Urinary bladder (tissue), 4 donors: ENCODE results near the gene ARNT2. TPM values are rescaled to one million over a fixed set of nuclear protein-coding genes. Genes with fewer than 3 reads are reported as not detected.

ENCODE experiments used
- DNase-seq: peaks from one replicate; pipeline ENCODE4 v3.0.0-alpha.2; 2015; ENCODE audit errors: extremely low spot score
- H3K27ac ChIP-seq: one replicate; pipeline ENCODE4 v1.5.1; 2013; ENCODE audit warnings: low read depth, mild to moderate bottlenecking, moderate library complexity
- H3K36me3 ChIP-seq: one replicate; pipeline ENCODE4 v1.6.1; 2013; ENCODE audit warnings: mild to moderate bottlenecking, moderate library complexity; ENCODE audit not compliant: insufficient read depth
- H3K4me1 ChIP-seq: one replicate; pipeline ENCODE4 v1.6.1; 2013; ENCODE audit warnings: mild to moderate bottlenecking, moderate library complexity; ENCODE audit not compliant: insufficient read depth
- H3K4me3 ChIP-seq: one replicate; pipeline ENCODE4 v1.5.1; 2013; ENCODE audit warnings: low read depth, low read length
- WGBS: extraction: QIAGEN DNeasy Blood & Tissue Kit; methylation state at CpG from one replicate; pipeline ENCODE4 v1.1.7; 2013; 5-methylcytosine and 5-hydroxymethylcytosine counted together
- polyA plus RNA-seq: library from polyadenylated mRNA; stranded (reverse); fragments of 200-250 nt; gene quantifications from one replicate; pipeline ENCODE4 v1.2.3, GENCODE V29; 2013
- total RNA-seq: library from RNA; depleted of rRNA; stranded (reverse); fragments of >200 nt; gene quantifications from one replicate; pipeline ENCODE4 v1.2.3, GENCODE V29; 2014
- donor health status: healthy with polysubstance abuse.
- donor health status: healthy.

ARNT2 gene
- total and polyA plus RNA-seq, 2 donors: 6.3 to 9.7 TPM

DNA sequence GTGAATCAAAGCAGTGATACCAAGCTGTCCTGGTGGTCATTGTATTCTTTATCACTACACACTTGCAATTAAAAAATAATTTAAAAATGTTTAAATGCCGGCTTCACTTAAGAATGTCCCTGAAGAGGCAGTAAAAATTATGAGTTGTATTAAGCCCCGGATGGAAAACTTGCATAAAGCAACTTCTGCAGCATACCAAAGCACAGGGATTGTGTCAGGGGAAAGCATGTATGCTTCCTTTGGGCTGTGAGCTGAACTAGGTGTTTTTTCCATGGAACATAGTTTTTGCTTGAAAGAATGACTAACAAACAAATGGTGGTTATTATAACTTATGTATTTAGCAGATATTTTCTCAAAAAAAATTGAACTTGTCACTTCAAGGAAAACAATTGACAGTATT is 143.1 kb downstream of the ARNT2 start:
- Histone ChIP-seq H3K4me3 (no peak overlapping the region), H3K36me3 (no peaks in the 10 kb centered on the region), H3K27ac (no peak overlapping the region), H3K4me1 (no peaks in the 10 kb centered on the region)
- WGBS: 66% methylated on average over 2 of the region's 2 CpGs
- DNase-seq: no peak

DNA sequence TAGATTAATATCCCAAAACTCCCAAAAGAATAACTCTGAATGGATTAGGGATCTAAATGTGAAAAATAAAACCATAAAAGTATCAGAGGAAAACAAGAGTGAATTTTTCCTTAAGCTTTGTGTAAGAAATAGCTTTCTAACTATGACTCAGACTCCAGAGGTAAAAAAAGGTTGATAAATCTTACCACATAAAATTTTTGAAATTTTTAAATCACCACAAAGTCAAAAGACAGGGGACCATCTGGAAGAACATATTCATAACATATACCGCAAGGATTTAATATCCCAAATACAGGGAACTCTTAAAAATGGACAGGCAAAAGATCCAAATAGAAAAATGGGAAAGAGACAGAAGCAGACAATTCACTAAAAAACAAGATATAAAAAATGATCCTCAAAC is 145.0 kb downstream of the ARNT2 start:
- Histone ChIP-seq H3K36me3 (no peaks in the 10 kb centered on the region), H3K4me1 (no peaks in the 10 kb centered on the region), H3K27ac (no peak overlapping the region), H3K4me3 (no peak overlapping the region)
- DNase-seq: no peak
- 85% methylated on average over 1 of the region's 1 CpG for WGBS

DNA sequence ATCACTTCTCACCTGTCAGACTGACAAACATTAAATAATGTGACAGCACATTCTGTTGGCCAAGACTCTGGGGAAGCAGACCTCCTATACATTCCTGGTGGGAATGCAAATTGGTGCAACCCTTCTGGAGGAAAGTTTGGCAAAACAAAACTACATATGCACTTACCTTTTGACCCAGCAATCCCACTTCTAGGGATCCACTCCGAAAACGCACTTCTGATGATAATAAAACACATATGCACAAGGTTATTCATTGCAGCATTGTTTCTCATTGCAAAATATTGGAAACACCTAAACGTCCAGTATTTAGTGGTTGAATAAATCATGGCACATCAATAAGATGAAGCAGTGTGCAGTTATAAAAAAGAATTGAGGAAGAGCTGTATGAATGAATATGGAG is 145.5 kb downstream of the ARNT2 start:
- no peaks in the 10 kb centered on the region for H3K4me1 ChIP-seq
- DNase-seq: no peak
- 77% methylated on average over 3 of the region's 3 CpGs for WGBS
- no peak overlapping the region for H3K27ac ChIP-seq
- H3K4me3 ChIP-seq: no peak overlapping the region
- no peaks in the 10 kb centered on the region for H3K36me3 ChIP-seq

DNA sequence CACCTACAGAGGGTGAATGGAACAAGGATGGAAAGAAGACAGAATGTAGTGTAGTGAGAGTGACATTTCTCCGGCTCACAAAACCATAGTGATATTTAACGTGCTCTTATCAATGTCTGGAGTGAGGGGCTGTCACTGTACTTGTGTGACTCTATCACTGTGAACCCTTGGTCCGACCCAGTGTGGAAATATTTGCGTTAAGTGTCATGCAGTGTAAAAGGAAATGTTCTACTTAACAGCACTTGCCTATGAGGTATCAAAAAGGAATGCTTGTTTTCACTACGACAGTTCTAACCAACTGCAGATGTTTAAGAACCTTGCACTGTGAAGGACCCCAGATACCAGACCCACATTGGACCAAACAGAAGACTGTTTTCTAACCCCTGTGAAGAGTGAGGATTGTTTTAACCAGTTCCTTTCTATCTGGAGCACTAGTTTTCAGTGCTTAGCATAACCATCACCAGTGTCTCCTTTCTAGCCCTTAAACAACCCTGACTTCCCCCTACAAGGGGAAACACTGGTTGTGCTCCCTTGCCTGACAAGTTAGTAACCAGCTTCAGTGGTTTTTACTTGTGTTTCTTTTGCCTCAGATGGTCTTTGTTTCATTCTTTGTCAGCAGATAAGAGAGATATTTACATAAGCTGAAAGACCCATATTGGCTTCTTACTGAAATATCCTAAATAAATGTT is 146.2 kb downstream of the ARNT2 start:
- WGBS: 34% methylated on average over 5 of the region's 5 CpGs
- H3K27ac ChIP-seq: no peak overlapping the region
- no peak for DNase-seq

DNA sequence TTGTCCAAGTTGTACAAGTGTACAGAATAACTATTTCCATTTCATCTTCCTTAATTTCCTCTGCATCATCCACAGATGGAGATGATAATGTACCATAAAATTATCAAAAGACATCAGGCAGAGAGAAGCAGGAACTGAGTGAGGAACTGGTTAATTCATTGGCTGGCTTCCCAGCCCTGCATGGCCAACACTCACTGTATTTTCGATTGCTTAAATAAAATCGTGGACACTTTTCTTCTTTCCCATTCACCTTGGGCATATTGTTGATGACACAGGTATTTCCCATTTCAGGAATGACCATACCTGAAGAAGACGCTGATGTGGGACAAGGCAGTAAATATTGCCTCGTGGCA is 146.7 kb downstream of the ARNT2 start:
- Histone ChIP-seq H3K4me1 (no peaks in the 10 kb centered on the region), H3K4me3 (no peak overlapping the region), H3K27ac (no peak overlapping the region), H3K36me3 (no peaks in the 10 kb centered on the region)
- DNase-seq: no peak
- 46% methylated on average over 4 of the region's 4 CpGs for WGBS

More for the DNA sequence above, 146.2 kb downstream of the ARNT2 start:
- Histone ChIP-seq H3K36me3 (no peaks in the 10 kb centered on the region), H3K4me1 (no peaks in the 10 kb centered on the region), H3K4me3 (no peak overlapping the region)

DNA sequence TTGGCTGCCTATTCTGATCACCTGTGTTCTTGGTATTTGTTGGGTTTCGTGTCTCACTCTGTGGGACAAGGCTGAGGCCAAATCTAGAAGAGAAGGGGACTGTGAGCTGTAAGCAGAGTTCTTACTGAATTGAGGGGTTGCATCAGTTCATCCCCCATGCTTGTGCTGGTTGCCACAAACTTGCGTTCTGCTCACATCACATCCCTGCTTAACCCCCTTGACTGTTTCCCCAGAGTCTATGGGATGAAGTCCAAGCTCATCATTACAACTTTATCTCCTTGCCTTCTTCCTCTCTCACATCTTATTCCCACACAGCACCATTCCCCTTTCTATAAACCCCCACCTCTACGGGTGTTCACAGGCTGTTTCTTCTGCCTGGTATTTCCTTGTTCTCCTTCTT is 147.2 kb downstream of the ARNT2 start:
- no peaks in the 10 kb centered on the region for H3K4me1 ChIP-seq
- no peaks in the 10 kb centered on the region for H3K36me3 ChIP-seq
- no peak overlapping the region for H3K27ac ChIP-seq
- DNase-seq: no peak
- 90% methylated on average over 3 of the region's 3 CpGs for WGBS
- H3K4me3 ChIP-seq: no peak overlapping the region

DNA sequence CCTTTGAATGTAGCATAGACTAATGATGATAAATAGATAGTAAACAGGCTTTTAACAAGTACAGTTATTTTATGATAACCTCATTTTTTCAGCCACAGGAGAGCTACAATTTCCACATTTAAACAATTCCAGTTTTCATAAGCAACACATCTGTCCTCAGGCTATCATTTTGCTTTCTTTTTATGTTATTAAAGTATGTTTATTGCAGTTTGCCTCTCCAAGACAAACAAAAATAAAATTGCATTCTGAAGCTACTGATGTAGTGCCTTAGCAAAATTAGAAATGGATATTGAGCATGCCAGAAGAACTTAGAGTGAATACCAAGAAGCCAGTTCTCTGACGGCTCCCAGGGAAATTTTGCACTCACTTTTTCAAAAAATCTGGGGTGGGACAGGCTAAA is 150.4 kb downstream of the ARNT2 start:
- no peak overlapping the region for H3K27ac ChIP-seq
- 77% methylated on average over 1 of the region's 1 CpG for WGBS
- no peak for DNase-seq
- H3K4me1 ChIP-seq: no peaks in the 10 kb centered on the region
- no peaks in the 10 kb centered on the region for H3K36me3 ChIP-seq
- no peak overlapping the region for H3K4me3 ChIP-seq

DNA sequence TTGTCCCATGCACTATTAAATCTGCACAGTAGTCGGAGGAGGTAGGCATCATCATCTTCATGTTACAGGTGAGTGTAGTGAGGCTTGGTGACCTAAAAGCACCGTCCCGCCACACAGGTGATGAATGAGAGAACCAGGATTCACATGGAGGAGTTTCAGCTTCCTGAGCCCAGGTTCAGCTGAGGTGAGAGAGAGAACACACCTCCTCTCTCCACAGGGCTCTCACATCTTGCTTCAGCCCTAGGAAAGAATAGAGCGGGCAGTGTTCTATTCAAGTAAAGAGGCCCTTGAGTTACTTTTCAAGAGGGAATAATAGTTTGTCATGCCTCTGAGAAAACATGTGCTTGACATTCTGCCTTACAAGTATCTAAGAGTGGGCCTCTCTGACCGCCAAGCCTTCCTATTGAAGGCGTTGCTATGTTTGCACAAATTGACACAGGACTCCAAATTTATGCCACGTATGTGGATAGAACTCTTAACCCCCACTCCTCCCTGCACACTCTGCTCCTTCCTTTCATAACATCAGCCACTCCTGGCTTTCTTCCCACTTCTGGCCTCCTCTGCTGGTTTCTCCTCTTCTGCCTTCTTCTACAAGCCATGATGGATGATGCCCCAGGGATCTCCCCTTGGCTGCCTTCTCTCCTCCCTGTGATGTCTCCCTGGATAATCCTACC is 152.6 kb downstream of the ARNT2 start:
- WGBS: 93% methylated on average over 7 of the region's 7 CpGs
- H3K27ac ChIP-seq: no peak overlapping the region
- no peaks in the 10 kb centered on the region for H3K36me3 ChIP-seq
- no peaks in the 10 kb centered on the region for H3K4me1 ChIP-seq
- no peak for DNase-seq
- no peak overlapping the region for H3K4me3 ChIP-seq

DNA sequence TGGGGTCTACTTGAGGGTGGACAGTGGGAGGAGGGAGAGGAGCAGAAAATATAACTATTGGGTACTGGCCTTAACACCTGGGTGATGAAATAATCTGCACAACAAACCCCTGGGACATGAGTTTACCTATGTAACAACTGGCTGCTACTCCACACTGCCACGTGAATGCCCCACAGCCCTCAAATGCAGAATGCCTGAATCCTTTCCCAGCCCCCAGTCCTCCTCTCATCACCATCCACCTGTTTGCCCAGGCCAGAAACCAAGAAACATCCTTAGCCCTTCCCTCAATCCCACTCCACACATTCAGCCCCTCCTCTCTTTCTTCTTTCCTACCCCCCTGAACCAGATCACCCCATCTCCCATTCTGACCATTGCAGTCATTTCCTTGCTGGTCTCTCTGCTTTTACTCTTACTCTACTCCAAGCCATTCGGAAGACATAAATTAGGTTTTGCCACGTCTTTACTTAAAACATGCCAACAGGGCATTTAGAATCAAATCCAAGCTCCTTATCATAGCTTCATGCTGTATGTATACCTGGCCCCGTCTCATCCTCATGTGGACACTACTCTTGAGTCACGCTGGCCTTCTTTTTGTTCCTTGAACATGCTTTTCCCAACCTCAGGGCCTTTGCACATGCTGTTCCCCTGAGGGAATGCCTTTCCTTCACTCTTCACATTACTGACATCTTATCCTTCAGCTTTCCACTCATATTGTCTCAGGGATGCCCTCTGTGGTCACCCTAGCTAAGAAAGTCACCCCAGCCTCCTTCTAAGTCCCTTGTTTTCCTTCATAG is 153.5 kb downstream of the ARNT2 start:
- 97% methylated on average over 5 of the region's 5 CpGs for WGBS
- H3K27ac ChIP-seq: no peak overlapping the region
- no peaks in the 10 kb centered on the region for H3K4me1 ChIP-seq
- no peaks in the 10 kb centered on the region for H3K36me3 ChIP-seq
- no peak for DNase-seq
- no peak overlapping the region for H3K4me3 ChIP-seq

DNA sequence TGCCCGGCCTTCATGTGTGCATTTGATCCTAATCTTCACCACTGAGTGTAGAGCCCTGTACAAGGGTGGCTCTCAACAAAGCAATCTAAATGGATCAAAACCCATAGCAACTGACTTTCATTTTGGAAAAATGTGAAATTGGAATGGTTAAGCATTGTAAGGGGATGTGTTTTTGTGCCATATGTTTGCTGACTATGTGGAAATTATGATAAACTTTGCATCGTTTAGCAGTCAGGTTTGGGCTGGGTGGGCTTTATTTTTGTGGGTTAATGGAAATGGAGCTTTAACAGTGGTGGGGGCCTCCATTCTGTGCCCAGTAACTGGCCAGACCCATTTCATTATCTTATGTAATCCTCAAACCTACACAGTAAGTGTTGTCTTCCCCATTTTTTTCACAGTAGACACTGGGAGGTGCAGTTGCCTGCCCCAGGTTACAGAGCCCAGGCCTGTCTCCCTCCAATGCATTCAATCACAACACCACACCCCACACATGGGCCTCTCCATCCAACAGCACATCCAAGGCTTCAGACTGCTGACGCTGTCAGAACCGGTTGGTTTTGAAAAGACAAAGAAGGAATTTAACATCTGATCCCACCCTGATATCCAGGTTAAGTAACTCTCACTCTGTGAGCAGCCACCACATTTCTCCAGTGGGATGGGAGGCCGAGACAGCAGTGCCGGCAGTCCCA is 154.6 kb downstream of the ARNT2 start:
- H3K27ac ChIP-seq: no peak overlapping the region
- H3K36me3 ChIP-seq: no peaks in the 10 kb centered on the region
- no peak for DNase-seq
- 83% methylated on average over 6 of the region's 6 CpGs for WGBS
- H3K4me1 ChIP-seq: no peaks in the 10 kb centered on the region
- no peak overlapping the region for H3K4me3 ChIP-seq

DNA sequence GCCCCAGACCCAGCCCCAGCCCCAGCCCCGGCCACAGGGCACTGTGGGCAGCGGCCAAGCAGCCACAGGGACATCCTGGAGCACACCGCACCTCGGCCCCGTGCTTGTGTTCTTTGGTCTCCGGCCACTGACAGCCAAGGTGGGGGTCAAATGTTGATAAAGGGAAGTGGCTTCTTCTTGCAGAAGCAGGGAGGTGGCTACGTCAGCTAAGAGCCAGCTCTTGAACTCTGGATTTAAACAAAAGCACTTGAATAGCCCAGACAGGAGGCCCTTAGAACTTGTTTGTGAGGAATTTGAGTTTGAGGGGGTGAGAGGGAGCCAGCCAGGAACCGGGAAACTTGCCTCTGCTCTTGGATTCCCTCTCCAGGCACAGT is 155.1 kb downstream of the ARNT2 start:
- H3K4me3 ChIP-seq: no peak overlapping the region
- peaks cover 2% of the 10 kb centered on the region for H3K36me3 ChIP-seq
- WGBS: 86% methylated on average over 8 of the region's 8 CpGs
- no peaks in the 10 kb centered on the region for H3K4me1 ChIP-seq
- no peak overlapping the region for H3K27ac ChIP-seq
- no peak for DNase-seq

DNA sequence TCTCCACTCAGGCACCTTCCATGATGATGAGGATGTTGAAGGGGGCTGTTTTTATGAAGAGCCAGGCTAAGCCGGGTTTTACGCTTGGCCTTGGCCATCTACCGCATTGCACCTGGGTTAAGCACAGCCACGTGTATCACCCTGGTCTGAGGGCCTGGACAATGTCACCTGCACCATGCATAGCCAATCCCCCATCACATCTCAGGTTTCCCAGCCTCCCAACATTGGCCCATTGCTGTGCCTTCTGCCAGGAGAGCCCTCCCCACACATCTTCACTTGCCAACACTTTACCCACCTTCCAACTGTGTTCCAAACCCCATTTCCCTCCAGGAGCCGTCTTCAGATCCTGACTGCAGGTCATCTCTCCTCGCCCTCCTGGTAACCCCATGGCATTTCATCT is 155.6 kb downstream of the ARNT2 start:
- DNase-seq: no peak
- Histone ChIP-seq H3K4me3 (no peak overlapping the region), H3K4me1 (no peaks in the 10 kb centered on the region), H3K36me3 (peaks cover 2% of the 10 kb centered on the region), H3K27ac (no peak overlapping the region)
- WGBS: 90% methylated on average over 6 of the region's 6 CpGs

DNA sequence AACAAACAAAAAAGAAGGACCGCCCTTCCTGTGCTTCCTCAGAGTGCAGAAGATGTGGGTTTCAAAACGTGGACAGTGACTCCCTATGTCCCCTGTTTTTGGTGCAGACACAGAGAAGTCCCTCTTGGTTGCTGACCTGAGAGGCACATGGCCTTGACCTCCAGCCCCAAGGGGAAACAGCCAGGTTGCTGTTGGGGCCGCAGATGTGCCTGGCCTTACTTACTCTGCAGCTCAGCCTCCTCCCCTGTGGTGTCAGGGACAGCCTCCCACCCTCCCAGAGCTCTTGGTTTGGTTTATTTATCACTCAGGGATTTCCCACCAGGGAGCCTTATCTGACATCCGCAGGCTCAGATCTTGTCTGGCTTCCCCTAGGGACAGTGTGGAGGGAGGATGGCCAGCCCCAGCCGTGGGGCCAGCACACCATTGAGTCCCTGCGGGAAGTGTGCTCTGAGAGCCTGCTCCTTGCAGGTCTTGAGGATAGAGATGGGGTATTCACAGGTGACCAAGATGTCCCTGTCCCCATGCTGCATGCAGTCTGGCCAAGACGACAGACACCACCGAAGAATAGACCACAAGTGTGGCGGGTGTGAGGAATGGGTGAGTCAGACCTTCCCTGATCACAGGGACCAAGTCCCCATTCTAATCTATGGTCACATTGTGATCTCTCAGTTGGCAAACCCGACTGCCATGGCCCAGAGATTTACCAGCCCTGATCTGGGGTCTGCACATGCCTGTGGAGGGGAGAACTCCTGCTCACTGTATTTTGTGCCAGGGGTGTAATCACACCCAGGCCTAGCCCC is 156.6 kb downstream of the ARNT2 start:
- no peak overlapping the region for H3K4me3 ChIP-seq
- H3K27ac ChIP-seq: no peak overlapping the region
- H3K36me3 ChIP-seq: peaks cover 2% of the 10 kb centered on the region
- DNase-seq: no peak
- 64% methylated on average over 10 of the region's 10 CpGs for WGBS
- H3K4me1 ChIP-seq: no peaks in the 10 kb centered on the region
